Anterior cingulate cortex (tissue), 58 donors: ENCODE data around the gene LCE7A.

Experiments used
- DNase-seq, 58 donors: peaks; one replicate each; lab custom pipeline; 2025; lab: John Stamatoyannopoulos, UW

LCE7A gene

GRCh38 chr1:152879559-152880198 lies 19.9 kb downstream of the LCE7A start:
- no peak for DNase-seq

GRCh38 chr1:152880316-152880715 lies 20.5 kb downstream of the LCE7A start:
- DNase-seq: no peak

- DNase-seq: no peak
Measured at GRCh38 chr1:152880907-152881306, 21.1 kb downstream of the LCE7A start.

- no peak for DNase-seq
Measured at GRCh38 chr1:152884085-152884484, 24.3 kb downstream of the LCE7A start.

- DNase-seq: no peak
Measured at GRCh38 chr1:152884506-152884905, 24.7 kb downstream of the LCE7A start.

GRCh38 chr1:152884966-152885624 lies 25.3 kb downstream of the LCE7A start:
- no peak for DNase-seq

- no peak for DNase-seq
Measured at GRCh38 chr1:152886085-152886484, 26.3 kb downstream of the LCE7A start.

GRCh38 chr1:152886758-152887409 lies 27.1 kb downstream of the LCE7A start:
- DNase-seq: no peak

- DNase-seq: no peak
Measured at GRCh38 chr1:152888126-152888525, 28.3 kb downstream of the LCE7A start.

GRCh38 chr1:152899027-152899426 lies 39.2 kb downstream of the LCE7A start:
- DNase-seq: no peak

- DNase-seq: no peak
Measured at GRCh38 chr1:152899883-152900282, 40.1 kb downstream of the LCE7A start.

- no peak for DNase-seq
Measured at GRCh38 chr1:152901631-152902030, 41.8 kb downstream of the LCE7A start.

- DNase-seq: no peak
Measured at GRCh38 chr1:152902636-152903035, 42.8 kb downstream of the LCE7A start.

GRCh38 chr1:152904688-152905440 lies 45.1 kb downstream of the LCE7A start:
- no peak for DNase-seq

GRCh38 chr1:152906023-152906565 lies 46.3 kb downstream of the LCE7A start:
- no peak for DNase-seq

GRCh38 chr1:152907686-152908601 lies 48.1 kb downstream of the LCE7A start, which contains the start of gene IVL:
Gene IVL (plus strand): TSS chr1:152908546. CDS start chr1:152909798, 1,252 bp downstream.
- no peak for DNase-seq

- no peak for DNase-seq
Measured at GRCh38 chr1:152909206-152909605, 49.4 kb downstream of the LCE7A start.
